NCI-H1417 (cell line): Measurements from ENCODE around the gene NBPF26.
"Not testable (repeated sequence)": the region's sequence is repeated elsewhere in the genome, so short reads cannot be mapped to it uniquely, and the experiment has no call there.

ENCODE experiments used
- DNase-seq, 3 experiments: peaks; one replicate each; lab custom pipeline; 2025; lab: John Stamatoyannopoulos, UW

NBPF26 gene

DNA sequence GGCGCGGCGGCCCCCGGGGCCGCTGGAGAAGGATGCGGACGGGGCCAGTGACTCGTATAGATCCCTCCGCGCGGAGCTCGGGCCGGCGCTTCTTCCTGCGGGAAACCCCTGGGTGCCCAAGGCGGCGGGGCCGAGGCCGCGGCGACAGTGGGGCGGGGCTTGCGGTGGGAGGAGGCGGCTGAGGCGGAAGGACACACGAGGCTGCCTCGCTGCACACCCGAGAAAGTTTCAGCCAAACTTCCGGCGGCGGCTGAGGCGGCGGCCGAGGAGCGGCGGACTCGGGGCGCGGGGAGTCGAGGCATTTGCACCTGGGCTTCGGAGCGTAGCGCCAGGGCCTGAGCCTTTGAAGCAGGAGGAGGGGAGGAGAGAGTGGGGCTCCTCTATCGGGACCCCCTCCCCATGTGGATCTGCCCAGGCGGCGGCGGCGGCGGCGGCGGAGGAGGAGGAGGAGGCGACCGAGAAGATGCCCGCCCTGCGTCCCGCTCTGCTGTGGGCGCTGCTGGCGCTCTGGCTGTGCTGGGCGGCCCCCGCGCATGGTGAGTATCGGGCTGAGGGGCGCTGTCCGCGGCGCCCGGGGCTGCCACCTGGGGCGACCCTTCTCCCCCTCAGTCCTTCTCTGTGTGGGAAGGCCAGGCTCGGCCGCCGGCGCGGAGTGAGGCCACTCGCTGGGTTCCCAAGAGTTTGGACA, at the start of gene NBPF26:
TSS of gene NBPF26 (plus strand) at position 231 of the 688 bp plus-strand sequence.
- peak in 2 of 3 experiments; percentile 43 to 56 for DNase-seq

DNA sequence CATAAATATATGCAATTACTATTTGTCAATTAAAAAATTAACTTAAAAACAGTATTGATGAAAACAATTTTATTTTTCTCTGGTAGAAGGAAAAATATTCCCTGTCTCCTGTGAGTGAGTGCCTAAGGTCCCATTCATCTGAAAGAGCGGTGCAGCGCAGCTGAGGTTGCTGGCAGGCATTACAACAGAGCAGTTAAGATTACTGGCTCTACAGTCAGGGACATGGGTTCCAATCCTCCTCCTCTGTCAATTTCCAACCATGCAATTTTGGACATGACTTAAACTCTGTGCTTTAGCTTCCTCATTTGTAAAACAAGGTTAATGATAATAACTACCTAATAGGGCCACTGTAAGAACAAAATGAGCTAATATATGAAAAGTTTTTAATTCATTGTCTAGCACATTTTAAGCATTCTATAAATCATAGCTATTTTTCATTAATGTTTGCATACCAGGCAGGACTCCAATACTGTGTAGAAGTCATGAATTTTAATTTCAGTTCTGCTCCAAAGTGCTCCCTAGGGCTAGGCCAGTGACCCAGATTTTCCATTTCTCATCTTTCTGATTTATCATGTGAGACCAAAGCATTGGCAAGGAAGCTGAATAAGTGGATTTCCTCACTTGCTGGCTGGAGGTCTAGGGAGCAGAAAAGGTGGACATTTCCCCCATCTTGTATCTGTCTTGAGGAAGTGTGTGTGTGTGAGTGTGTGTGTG, 43.5 kb upstream of the NBPF26 start:
- DNase-seq: not testable (repeated sequence)

DNA sequence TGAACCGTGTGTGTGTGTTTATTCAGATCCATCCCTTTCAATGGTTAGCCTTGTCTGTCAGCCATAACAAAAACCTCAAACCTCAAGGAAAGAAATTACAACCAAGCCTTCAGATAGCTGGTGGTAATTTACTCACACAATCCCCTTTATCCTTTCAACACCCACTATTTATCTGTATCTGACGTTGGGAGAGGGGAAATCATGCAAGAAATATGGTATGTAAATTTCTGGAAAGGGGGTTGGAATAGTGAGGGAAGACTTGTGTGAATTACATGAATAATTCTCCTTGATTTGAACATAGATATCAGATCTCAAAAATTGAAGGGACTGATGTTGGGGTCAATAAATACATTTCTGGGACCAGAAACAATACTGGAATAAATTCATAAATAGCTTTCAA, 42.8 kb upstream of the NBPF26 start:
- not testable (repeated sequence) for DNase-seq

DNA sequence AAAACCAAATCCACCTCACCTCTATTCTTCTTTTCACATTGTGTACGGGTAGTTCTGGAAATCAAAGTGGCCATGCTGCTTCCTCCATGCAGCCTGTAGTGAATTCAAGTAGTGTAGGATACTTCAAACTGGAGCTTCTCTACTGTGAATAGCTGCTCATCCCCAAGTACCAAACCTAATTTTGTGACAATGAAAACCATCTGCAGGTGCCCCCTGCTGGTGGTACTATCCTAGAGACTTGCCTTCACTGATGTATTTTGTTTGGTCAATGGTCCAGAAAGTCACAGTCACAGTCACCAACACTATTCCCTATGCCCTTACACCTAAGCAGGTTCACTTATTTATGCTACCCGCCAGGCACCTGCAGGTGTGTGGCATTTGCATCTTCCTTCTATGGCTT, 39.3 kb upstream of the NBPF26 start:
- DNase-seq: not testable (repeated sequence)

DNA sequence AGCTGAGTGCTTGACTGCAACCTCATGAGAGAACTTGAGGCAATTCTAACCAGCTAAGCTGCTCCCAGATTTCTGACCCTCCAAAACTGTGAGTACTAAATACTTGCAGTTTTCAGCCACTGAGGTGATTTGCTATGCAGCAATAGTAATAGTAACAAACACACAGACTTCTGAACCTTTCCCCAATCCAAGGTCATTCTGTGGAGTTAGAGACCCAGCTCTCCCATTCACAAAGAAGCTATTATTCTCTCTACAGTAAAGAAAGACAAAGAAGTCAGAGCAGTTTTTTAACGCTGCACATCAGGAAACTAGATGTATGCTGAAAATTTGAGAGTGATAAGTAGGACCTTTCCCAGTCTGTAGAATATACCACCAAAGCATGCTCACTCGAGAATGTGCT, 38.1 kb upstream of the NBPF26 start:
- not testable (repeated sequence) for DNase-seq

DNA sequence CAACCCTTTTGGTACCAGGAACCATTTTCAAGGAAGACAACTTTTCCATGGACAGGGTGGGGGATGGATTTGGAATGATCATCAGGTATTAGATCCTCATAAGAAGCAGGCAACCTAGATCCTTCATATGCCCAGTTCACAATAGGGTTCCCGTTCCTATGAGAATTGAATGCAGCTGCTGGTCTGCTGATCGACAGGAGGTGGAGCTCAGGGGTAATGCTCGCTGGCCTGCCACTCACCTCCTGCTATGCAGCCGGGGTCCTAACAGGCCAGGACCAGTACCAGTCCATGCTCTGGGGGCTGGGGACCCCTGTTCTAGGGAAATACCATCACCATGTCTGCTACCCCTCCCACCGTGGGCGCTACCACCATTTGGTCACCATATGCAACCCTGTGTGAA, 36.5 kb upstream of the NBPF26 start:
- DNase-seq: not testable (repeated sequence)

DNA sequence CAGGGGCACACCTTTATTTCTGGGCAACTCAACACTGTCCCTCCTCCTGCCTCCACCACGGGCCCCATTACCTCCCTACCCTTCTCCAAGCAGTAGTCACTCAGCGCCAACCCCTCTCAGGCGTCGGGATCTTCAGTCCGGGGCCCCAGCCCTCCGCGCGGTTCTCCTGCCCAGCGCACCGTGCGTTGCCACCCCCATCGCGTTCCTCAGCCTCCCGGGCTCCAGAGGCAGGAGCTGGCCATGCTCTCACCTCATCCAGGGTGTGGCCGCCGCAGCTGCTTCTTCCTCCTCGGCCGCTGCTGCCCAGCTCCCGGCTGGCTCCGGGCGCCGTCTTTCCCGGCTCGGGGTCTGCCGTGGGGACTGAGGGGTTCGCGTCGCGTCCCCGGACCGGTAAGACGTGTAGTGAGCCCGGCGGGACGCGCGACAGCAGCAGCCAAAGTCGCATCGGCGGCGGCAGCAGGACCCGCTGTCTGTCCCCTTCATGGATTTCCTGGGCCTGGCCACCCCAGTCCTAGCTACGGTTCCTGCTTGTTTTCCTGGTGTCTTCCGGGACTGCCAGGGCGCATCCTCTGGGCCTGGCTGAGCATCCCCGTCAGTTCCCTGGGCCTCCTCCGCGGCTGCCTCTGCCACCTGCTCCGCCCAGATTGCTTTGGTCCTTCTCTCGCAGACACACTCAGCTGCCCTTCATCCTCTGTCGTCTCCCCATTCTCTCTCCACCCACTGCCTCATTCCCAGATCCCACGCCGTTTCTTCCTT, 22.8 kb upstream of the NBPF26 start:
- DNase-seq: not testable (repeated sequence)

DNA sequence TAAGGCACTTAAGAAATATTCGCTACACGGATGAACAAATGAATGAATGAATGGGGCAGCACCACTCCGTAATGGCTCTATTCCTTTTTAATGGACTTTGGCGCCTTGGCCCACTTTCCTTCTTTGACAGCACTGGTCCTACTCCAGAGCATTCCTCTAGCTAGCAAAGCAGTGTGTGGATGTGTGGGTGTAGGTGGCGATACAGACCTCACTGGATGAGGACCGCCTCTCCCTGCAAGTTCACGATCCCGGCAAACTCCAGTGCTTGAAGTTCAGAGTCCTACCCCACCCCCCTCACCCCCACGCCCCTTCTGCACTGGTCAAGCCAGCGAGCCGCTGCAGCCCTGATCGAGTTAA, 409 bp upstream of the NBPF26 start:
- not testable (repeated sequence) for DNase-seq

DNA sequence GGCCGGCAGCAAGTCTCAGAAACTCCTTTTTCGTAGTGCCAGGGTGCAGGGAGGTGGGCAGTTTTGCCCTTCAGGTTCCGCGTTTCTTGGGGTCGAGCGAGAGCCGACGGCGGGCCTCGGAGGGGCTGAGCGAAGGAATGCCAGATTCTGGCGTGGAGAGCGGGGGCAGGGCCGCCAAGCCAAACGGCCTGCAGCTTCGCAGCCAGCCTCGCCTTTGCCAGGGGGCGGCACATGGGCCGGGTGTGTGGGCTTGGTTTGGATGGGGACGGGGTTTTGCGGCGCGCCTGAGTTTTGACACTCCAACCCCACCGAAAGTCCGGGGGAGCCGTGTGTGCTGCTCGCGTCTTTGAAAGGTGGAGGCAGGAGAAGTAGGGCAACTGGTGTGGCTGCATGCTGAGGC, 762 bp downstream of the NBPF26 start:
- DNase-seq: not testable (repeated sequence)

DNA sequence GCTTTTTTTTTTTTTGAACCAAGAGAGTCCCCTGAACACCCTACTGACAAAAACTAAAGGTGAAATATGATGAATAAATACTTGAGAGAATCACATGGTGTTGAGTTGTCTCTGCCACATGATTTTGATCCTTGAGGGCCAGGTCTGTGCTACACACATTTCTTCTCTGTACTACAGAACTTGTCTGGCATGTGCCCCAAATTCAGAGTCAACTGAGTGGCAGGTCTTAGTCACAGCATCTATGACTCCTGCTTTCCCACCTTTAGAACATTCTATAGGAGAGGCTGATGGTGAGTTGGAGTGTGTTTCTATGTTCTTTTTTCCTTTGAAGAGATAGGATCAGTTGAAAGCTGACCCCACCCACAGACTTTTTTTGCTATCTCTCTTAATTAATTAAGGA, 5.1 kb downstream of the NBPF26 start:
- DNase-seq: not testable (repeated sequence)

DNA sequence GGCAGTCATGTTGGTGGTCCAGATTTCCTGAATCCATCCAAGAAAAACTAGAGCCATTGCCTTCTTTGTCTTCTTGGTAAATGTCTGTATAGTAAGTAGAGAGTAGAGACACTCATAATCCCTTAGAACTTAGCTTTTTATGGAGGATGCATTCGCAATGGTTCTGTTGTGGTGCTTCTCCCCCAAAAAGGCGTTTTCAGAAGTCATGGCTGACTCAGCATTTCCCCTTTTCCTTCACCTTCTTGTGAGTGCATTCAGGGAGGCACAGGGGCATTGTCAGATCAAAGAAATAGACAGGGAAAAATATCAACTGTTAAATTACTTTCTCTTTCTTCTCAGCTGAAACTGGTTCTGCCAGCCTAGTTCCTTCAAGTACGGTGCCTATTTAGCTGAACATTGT, 45.3 kb downstream of the NBPF26 start:
- DNase-seq: not testable (repeated sequence)

DNA sequence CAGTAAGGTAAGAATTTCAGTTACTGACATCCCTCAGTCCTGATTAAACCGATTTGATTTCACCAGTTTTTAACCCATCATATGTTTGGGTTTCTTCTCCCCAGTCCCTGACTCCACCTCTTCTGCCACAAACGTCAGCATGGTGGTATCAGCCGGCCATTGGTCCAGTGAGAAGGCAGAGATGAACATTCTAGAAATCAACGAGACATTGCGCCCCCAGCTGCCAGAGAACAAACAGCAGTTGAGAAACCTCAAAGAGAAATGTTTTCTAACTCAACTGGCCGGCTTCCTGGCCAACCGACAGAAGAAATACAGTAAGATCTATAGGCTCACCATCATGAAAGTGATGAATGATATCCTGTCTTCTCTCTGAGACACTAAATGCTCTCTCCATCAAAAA, 81.7 kb downstream of the NBPF26 start:
- not testable (repeated sequence) for DNase-seq

DNA sequence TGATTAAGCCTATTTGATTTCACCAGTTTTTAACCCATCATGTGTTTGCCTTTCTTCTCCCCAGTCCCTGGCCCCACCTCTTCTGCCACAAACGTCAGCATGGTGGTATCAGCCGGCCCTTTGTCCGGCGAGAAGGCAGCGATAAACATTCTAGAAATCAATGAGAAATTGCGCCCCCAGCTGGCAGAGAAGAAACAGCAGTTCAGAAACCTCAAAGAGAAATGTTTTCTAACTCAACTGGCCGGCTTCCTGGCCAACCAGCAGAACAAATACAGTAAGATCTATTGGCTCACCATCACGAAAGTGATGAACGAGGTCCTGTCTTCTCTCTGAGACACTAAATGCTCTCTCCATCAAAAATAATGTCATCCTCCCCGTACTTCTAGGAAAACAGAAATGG, 88.1 kb downstream of the NBPF26 start:
- DNase-seq: peak; percentile 1 to 48 (median 8)

DNA sequence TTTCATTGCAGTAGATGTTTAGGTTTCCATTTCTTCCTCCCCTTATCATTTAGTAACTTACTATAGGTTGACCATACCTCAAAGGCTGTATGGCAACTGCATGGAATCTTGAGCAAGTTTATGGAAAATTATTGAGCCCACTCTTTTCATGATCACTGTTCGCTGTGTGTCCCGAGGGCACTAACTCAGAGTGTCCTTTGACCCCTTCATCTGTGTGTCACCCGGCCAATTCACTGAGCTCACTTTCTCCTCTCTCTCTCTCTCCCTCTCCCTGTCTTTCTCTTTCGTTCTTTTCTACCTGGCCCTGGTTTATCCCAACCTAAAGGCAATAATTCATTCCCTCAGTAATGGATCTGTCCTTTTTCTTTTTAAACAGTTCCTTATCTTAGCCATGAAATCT, 101.3 kb downstream of the NBPF26 start:
- DNase-seq: not testable (repeated sequence)

DNA sequence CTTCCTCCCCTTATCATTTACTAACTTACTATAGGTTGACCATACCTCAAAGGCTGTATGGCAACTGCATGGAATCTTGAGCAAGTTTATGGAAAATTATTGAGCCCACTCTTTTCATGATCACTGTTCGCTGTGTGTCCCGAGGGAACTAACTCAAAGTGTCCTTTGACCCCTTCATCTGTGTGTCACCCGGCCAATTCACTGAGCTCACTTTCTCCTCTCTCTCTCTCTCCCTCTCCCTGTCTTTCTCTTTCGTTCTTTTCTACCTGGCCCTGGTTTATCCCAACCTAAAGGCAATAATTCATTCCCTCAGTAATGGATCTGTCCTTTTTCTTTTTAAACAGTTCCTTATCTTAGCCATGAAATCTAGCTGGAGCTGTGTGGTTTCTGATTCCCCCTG, 102.9 kb downstream of the NBPF26 start:
- not testable (repeated sequence) for DNase-seq

DNA sequence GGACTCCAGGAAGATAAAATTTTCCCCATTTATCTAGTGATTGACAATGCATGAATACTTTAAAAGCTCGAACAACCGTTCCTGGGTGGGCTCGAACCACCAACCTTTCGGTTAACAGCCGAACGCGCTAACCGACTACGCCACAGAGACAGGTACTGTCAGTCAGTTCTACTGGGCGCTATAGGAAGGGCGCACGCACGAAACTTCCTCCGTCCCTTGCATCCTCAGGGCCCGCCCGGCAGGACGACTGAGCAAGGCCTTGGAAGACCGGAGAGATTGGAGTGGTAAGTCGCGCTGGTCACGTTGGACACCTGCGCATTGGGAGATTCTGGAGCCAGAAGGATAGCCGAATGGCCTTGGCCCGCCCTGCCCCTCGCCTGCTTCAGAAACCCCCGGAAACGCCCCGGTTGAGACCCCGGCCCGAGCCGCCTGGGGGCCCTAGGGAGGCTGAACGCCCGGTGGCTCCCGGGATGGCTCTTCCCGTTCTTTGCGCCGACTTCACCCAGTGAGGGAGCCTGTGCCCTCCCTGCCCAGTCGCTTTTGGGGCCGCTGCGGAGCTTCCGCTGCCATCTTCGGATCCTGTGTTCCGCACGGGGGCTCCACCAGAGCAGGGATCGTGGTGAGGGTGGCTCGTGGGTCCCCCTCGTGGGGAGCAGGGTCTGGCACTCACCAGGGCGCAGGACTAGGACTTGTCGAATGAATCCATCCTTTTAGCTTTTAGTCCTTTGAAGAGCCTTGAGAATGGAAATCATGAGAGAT, 120.6 kb downstream of the NBPF26 start:
- peak; percentile 22 to 87 (median 63) for DNase-seq

DNA sequence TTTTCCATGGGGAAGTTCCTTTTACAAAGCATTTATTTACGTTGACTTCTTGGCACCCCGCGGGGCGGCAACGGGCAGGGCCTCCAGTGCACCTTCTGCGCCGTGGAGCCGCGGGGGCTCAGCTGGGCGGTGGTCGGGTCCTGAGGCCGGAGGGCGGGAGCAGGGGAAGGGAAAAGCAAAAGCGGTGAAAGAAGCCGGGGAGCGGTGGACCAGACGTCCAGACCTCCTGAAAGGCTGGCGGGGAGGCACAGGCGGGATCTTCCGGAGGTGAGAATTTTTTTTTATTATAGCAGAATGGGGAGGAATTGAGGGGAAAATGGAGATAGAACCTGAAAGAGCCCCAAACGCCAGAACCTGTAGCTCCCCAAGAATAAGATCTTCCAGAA, 121.2 kb downstream of the NBPF26 start:
- peak in 1 of 3 experiments; percentile 11 for DNase-seq

DNA sequence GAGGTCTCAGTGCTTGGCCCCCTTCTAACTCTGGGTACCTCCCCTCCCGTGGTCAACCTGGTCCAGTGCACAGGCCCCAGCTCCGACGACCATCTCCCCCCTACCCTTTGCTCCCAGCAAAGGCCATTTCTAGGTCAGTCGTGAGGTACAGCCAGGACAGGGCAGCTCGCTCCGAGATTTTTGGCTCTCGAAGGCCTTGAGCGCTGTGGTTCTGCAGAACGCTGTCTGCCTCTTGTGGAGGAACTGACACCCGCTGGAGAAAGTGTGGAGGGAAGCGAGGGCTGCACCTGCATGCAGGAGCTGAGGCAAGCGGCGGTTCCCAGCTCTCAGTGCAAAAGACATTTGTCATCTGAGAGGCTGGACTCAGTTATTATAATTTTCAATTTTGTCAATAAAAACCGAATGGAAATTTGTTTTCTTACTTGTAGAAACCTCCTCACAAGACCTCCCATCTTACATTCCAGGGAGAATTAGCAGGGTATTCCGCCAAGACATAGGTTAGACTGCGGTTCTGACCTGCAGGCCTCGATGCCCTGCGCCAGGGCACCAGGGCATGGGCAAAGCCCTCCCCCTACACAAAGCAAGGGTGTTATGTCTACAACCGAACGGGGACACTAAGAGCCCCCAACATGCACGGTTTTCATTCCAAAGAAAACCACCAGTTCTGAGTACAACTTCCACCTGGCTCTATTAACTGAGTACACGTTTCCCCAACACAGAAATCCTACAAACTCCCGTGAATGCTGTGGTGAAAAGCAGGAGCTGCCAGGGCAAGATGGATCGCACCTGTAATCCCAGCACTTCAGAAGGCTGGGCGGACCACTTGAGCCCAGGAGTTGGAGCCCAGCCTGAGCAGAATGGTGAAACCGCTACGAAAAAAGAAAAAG, 125.9 kb downstream of the NBPF26 start:
- DNase-seq: peak in 1 of 3 experiments; percentile 34

DNA sequence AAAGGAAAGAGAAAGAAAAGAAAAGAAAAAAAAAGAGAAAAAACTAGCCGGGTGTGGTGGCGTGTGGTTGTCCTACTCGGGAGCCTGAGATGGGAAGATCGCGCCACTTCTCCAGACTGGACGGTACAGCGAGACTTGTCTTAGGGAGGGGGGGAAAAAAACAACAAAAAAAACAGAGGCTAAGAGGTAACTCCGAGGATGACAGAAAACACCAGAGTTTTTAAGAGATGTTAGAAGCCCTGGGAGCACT, 126.5 kb downstream of the NBPF26 start:
- DNase-seq: peak in 1 of 3 experiments; percentile 48

DNA sequence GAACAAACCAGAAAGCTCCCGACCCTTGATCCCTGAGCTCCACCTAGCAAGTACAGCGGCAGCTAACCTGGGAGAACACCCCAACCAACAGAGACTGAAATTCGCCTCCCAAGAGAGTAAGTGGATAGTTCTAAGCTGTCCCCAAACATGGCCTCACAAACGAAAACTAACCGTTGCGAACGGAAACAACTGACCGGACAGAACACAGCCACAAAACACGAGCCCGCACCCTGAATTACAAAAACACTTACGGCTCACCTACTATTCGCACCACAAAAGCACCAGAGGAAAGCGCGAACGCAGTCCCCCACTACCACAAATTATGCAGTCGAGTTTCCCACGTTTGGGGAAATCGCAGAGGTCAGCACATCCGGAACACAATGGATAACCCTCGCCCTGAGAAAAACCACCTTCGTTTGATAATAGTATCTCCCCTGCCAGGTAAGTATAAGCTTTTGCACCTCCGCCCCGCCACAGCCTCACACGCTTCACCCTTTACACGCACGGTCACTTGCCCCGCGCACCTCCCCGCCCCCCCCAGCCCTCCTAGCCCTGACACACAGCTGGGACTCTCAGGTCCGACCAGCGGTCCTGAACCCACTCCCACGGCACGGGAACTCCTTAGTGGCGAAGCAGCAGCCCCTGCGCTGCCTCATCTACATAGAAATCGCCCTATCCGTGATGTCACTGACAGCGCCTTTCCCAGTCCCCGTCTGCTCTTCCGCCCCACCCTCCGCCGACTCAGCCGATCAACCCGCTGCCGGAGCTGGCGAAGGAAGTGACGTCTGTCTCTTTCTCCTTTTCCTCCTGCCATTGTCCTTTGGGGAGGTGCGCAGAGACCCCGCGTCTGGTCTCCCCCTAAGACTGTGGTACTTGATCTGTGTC, 127.0 kb downstream of the NBPF26 start:
- DNase-seq: peak; percentile 83 to 96 (median 88)
